HepG2 (cell line): Measurements from ENCODE around the gene PXDC1. TPM values are rescaled to one million over a fixed set of nuclear protein-coding genes. Genes with fewer than 3 reads are reported as not detected.
A peak's percentile ranks its signal among the peaks of the same experiment; 100 is the strongest.

Experiments
- BRCA1 ChIP-seq: sonication (generic); formaldehyde crosslinking; IDR thresholded peaks from 2 replicates; pipeline ENCODE4 v1.4.0; 2020; ENCODE audit warnings: missing genetic modification reagents
- NR2F2 ChIP-seq: IDR thresholded peaks from 2 replicates; pipeline ENCODE4 v1.6.1; 2012; ENCODE audit warnings: low read depth, inconsistent platforms, borderline replicate concordance
- TRIM24 ChIP-seq: sonication (generic); formaldehyde crosslinking; IDR thresholded peaks from 2 replicates; pipeline ENCODE4 v1.8.0; 2022; ENCODE audit warnings: mild to moderate bottlenecking, missing genetic modification reagents
- ZBTB7B ChIP-seq: sonication (generic); formaldehyde crosslinking; IDR thresholded peaks from 2 replicates; pipeline ENCODE4 v1.4.0; 2020; ENCODE audit warnings: missing genetic modification reagents
- ZNF670 ChIP-seq: sonication (generic); formaldehyde crosslinking; IDR thresholded peaks from 2 replicates; pipeline ENCODE4 v1.8.0; 2022; ENCODE audit warnings: mild to moderate bottlenecking, missing genetic modification reagents, borderline replicate concordance
- ZNF891 ChIP-seq: sonication (generic); formaldehyde crosslinking; IDR thresholded peaks from 2 replicates; pipeline ENCODE4 v1.5.0; 2020; ENCODE audit warnings: mild to moderate bottlenecking, missing genetic modification reagents
- polyA plus RNA-seq, 8 experiments: library from polyadenylated mRNA; depleted of rRNA in 3 of 8; stranded (reverse) in 7 of 8; unstranded in 1 of 8; fragments of >200 nt; fragmentation: Illumina TruSeq in 4 of 8; extraction: Trizol in 4 of 8; gene quantifications; 2 replicates each; pipeline versions ENCODE4 v1.2.1 to v1.2.3, GENCODE V29; 2011 to 2016; ENCODE audit warnings: low read depth in 4 of 8, missing spikeins in 1 of 8, mixed read lengths in 1 of 8; ENCODE audit not compliant: insufficient read depth in 1 of 8
- total RNA-seq, 5 experiments: library from RNA; depleted of rRNA; stranded (reverse); fragments of >200 nt; fragmentation: Illumina TruSeq; extraction: Trizol; gene quantifications; 2 replicates each; pipeline ENCODE4 v1.2.3, GENCODE V29; 2016; ENCODE audit warnings: low read depth in 1 of 5
- TF ChIP-seq, protein P1 (sequence below): sonication (generic); formaldehyde crosslinking; IDR thresholded peaks from 2 replicates; pipeline ENCODE4 v1.9.0; 2021; ENCODE audit warnings: missing genetic modification reagents, borderline replicate concordance
- TF ChIP-seq, protein P2 (sequence below): sonication (generic); formaldehyde crosslinking; IDR thresholded peaks from 2 replicates; pipeline ENCODE4 v1.4.0; 2020; ENCODE audit warnings: mild to moderate bottlenecking, missing genetic modification reagents
- TF ChIP-seq, protein P3 (sequence below): IDR thresholded peaks from 2 replicates; pipeline ENCODE4 v1.6.1; 2018; ENCODE audit warnings: missing genetic modification reagents, mild to moderate bottlenecking, missing compliant biosample characterization
- TF ChIP-seq, protein P4 (sequence below): sonication (generic); formaldehyde crosslinking; IDR thresholded peaks from 2 replicates; pipeline ENCODE4 v1.4.0; 2020; ENCODE audit warnings: mild to moderate bottlenecking, missing genetic modification reagents
- TF ChIP-seq, protein P5 (sequence below): sonication (generic); formaldehyde crosslinking; IDR thresholded peaks from 2 replicates; pipeline ENCODE4 v1.5.0; 2020; ENCODE audit warnings: mild to moderate bottlenecking, low read depth, missing genetic modification reagents, borderline replicate concordance
- TF ChIP-seq, protein P6 (sequence below): sonication (generic); formaldehyde crosslinking; IDR thresholded peaks from 2 replicates; pipeline ENCODE4 v1.8.0; 2022; ENCODE audit warnings: mild to moderate bottlenecking, missing genetic modification reagents

Gene PXDC1
- total and polyA plus RNA-seq, 2 of the 13 experiments (the other 11 are each of a cell fraction or from before 2014, with no cell fraction given): 32.4 to 34.7 TPM

DNA sequence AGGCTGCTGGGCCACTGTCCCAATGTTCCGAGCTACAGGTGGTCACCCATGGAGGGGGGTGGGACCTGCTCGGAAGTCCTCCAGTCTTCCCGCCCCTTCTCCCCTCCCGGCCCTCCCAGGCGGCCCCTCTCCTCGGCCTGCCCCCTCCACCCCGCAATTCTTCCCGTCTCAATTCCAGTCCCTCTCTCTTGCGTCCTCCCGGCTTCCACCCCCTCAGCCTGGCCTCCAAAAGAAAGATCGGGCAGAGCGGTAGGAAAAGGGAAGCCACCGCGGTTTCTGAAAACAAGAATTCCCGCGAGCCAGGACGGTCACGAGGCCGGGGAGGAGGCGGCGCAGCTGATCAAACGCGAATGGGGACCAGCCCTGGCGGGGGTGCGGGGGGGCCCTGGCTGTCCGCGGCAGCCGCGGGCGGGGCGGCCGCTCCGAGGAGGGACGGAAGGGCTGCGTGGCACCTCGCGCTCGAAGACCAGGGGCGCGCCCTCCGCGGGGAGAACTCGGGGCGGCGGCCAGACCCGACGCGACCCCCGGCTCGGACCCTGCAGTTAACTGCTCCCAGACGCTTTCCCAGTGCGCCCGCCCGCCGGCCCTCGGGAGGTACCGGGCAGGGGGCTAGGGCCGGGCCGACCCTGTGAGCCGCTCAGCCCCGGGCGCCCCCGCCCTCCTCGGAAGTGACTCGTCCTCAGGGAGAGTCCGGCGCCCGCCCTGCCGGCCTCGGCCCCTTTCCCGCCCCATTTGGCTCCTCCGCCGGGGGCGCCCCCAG, 1.0 kb downstream of the PXDC1 start (continued):
- TF ChIP-seq, protein P1, sequence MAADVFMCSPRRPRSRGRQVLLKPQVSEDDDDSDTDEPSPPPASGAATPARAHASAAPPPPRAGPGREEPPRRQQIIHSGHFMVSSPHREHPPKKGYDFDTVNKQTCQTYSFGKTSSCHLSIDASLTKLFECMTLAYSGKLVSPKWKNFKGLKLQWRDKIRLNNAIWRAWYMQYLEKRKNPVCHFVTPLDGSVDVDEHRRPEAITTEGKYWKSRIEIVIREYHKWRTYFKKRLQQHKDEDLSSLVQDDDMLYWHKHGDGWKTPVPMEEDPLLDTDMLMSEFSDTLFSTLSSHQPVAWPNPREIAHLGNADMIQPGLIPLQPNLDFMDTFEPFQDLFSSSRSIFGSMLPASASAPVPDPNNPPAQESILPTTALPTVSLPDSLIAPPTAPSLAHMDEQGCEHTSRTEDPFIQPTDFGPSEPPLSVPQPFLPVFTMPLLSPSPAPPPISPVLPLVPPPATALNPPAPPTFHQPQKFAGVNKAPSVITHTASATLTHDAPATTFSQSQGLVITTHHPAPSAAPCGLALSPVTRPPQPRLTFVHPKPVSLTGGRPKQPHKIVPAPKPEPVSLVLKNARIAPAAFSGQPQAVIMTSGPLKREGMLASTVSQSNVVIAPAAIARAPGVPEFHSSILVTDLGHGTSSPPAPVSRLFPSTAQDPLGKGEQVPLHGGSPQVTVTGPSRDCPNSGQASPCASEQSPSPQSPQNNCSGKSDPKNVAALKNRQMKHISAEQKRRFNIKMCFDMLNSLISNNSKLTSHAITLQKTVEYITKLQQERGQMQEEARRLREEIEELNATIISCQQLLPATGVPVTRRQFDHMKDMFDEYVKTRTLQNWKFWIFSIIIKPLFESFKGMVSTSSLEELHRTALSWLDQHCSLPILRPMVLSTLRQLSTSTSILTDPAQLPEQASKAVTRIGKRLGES (CRISPR knock-in tag): 0 out of 2 replicates have a peak, but pooled peaks have one; percentile 37
- TF ChIP-seq, protein P2, sequence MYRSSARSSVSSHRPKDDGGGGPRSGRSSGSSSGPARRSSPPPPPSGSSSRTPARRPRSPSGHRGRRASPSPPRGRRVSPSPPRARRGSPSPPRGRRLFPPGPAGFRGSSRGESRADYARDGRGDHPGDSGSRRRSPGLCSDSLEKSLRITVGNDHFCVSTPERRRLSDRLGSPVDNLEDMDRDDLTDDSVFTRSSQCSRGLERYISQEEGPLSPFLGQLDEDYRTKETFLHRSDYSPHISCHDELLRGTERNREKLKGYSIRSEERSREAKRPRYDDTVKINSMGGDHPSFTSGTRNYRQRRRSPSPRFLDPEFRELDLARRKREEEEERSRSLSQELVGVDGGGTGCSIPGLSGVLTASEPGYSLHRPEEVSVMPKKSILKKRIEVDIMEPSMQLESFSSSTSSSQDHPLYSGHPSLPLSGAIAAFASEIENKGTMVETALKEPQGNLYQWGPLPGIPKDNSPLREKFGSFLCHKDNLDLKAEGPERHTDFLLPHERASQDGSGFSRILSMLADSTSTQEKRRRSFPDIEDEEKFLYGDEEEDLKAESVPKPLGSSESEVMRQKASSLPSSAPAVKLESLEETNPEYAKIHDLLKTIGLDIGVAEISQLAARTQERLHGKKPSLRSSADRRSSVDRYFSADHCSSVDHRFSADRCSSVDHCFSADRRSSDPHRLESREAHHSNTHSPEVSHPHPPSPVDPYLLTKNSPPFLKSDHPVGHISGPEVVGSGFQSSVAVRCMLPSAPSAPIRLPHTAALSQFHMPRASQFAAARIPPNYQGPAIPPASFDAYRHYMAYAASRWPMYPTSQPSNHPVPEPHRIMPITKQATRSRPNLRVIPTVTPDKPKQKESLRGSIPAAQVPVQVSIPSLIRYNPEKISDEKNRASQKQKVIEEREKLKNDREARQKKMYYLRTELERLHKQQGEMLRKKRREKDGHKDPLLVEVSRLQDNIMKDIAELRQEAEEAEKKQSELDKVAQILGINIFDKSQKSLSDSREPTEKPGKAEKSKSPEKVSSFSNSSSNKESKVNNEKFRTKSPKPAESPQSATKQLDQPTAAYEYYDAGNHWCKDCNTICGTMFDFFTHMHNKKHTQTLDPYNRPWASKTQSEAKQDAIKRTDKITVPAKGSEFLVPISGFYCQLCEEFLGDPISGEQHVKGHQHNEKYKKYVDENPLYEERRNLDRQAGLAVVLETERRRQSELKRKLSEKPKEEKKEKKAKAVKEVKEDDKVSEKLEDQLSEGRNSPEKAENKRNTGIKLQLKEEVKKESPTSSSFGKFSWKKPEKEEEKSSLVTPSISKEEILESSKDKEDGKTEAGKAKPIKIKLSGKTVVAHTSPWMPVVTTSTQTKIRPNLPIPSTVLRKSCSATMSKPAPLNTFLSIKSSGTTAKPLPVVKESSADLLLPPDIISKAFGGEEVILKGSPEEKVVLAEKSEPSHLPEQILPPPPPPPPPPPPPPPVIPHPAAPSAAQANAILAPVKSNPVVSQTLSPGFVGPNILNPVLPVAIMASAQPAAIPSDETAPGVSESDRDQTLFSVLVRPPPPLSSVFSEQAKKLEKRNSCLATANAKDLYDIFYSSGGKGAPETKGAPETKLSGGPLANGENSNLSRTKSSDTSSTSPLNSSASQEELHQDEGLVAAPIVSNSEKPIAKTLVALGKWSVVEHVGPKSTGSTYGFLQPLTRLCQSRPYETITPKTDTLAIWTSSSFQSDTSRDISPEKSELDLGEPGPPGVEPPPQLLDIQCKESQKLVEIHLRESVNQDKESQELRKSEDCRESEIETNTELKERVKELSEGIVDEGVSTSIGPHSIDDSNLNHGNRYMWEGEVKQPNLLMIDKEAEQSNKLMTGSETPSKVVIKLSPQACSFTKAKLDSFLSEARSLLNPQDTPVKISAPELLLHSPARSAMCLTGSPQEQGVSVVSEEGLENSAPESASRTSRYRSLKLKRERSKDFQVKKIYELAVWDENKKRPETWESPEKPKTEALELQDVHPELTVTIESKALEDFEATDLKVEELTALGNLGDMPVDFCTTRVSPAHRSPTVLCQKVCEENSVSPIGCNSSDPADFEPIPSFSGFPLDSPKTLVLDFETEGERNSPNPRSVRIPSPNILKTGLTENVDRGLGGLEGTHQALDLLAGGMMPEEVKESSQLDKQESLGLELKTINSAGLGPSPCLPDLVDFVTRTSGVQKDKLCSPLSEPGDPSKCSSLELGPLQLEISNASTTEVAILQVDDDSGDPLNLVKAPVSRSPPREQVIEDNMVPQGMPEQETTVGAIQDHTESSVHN (CRISPR knock-in tag): no peak
- TF ChIP-seq ZNF891 (CRISPR knock-in tag): no peak
- peak; percentile 55; the same call in 1 of the 2 replicates for TF ChIP-seq NR2F2
- TF ChIP-seq, protein P3, sequence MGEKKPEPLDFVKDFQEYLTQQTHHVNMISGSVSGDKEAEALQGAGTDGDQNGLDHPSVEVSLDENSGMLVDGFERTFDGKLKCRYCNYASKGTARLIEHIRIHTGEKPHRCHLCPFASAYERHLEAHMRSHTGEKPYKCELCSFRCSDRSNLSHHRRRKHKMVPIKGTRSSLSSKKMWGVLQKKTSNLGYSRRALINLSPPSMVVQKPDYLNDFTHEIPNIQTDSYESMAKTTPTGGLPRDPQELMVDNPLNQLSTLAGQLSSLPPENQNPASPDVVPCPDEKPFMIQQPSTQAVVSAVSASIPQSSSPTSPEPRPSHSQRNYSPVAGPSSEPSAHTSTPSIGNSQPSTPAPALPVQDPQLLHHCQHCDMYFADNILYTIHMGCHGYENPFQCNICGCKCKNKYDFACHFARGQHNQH (CRISPR knock-in tag): 0 out of 2 replicates have a peak, but pooled peaks have one; percentile 16
- TF ChIP-seq, protein P4, sequence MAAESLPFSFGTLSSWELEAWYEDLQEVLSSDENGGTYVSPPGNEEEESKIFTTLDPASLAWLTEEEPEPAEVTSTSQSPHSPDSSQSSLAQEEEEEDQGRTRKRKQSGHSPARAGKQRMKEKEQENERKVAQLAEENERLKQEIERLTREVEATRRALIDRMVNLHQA (CRISPR knock-in tag): no peak
- TF ChIP-seq TRIM24: no peak
- TF ChIP-seq ZNF670 (CRISPR knock-in tag): no peak
- no peak; the same call in 1 of the 2 replicates for TF ChIP-seq ZBTB7B (CRISPR knock-in tag)
- TF ChIP-seq, protein P5, sequence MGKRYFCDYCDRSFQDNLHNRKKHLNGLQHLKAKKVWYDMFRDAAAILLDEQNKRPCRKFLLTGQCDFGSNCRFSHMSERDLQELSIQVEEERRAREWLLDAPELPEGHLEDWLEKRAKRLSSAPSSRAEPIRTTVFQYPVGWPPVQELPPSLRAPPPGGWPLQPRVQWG (CRISPR knock-in tag): no peak
- TF ChIP-seq BRCA1 (CRISPR knock-in tag): no peak
- TF ChIP-seq, protein P6, sequence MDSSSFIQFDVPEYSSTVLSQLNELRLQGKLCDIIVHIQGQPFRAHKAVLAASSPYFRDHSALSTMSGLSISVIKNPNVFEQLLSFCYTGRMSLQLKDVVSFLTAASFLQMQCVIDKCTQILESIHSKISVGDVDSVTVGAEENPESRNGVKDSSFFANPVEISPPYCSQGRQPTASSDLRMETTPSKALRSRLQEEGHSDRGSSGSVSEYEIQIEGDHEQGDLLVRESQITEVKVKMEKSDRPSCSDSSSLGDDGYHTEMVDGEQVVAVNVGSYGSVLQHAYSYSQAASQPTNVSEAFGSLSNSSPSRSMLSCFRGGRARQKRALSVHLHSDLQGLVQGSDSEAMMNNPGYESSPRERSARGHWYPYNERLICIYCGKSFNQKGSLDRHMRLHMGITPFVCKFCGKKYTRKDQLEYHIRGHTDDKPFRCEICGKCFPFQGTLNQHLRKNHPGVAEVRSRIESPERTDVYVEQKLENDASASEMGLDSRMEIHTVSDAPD (CRISPR knock-in tag): 0 out of 2 replicates have a peak, but pooled peaks have one; percentile 37
